Ascending aorta (tissue), 2 donors: ENCODE data around the gene DGCR2. TPM values are rescaled to one million over a fixed set of nuclear protein-coding genes. Genes with fewer than 3 reads are reported as not detected.

Experiments used
- DNase-seq, 2 donors: peaks; one replicate each; pipeline ENCODE4 v3.0.0-alpha.2; 2019; ENCODE audit warnings: low spot score in 2 of 2
- H3K27ac ChIP-seq, 2 donors: fragments of 200-600 bp; sonication (generic); one replicate each; pipeline ENCODE4 v1.5.1; 2016 to 2017; ENCODE audit warnings: mild to moderate bottlenecking in 1 of 2
- H3K27me3 ChIP-seq: fragments of 200-600 bp; sonication (generic); one replicate; pipeline ENCODE4 v1.5.1; 2017
- H3K36me3 ChIP-seq, 2 donors: fragments of 200-600 bp; sonication (generic); one replicate each; pipeline ENCODE4 v1.5.1; 2016
- H3K4me1 ChIP-seq, 2 donors: fragments of 200-600 bp; sonication (generic); one replicate each; pipeline ENCODE4 v1.5.1; 2016 to 2017; ENCODE audit warnings: mild to moderate bottlenecking in 1 of 2
- H3K4me3 ChIP-seq, 2 donors: fragments of 200-600 bp; sonication (generic); one replicate each; pipeline ENCODE4 v1.5.1; 2016 to 2017; ENCODE audit warnings: mild to moderate bottlenecking in 1 of 2
- H3K9me3 ChIP-seq, 2 donors: fragments of 200-600 bp; sonication (generic); one replicate each; pipeline ENCODE4 v1.5.1; 2016
- CTCF ChIP-seq, 3 experiments: fragments of 200-600 bp in 2 of 3; fragments of 450-650 bp in 1 of 3; sonication (generic) in 2 of 3; IDR thresholded peaks; one replicate each; pipeline ENCODE4 v1.5.1; 2016 to 2019; ENCODE audit warnings: antibody characterized with exemption in 3 of 3, mild to moderate bottlenecking in 1 of 3, moderate library complexity in 1 of 3
- intact Hi-C: fragments of 100-400 bp; cut with DNase I; formaldehyde crosslinking; loops from one replicate; pipeline ENCODE4 v1.15.1; 2023
- total RNA-seq: library from RNA; depleted of rRNA; stranded (reverse); fragments of >200 nt; gene quantifications from one replicate; pipeline ENCODE4 v1.1.0, GENCODE V29; 2016

DGCR2 gene
- total RNA-seq, 1 donor from 2014 or later: 34.7 TPM

- peaks cover 88 to 98% of the 10 kb centered on the region in 2 donors for H3K36me3 ChIP-seq
- H3K27me3 ChIP-seq: no peaks in the 10 kb centered on the region
- H3K4me3 ChIP-seq: no peak overlapping the region
- DNase-seq: no peak
- H3K27ac ChIP-seq: no peak overlapping the region
- H3K4me1 ChIP-seq: no peaks in the 10 kb centered on the region
- intact Hi-C loops: no loop called here
- no peak for TF ChIP-seq CTCF (IDR thresholded peaks at IDR 0.05)
- no peaks in the 10 kb centered on the region for H3K9me3 ChIP-seq
These were observed 14.7 kb upstream of the DGCR2 start for GRCh38 chr22:19136915-19137314.

- H3K9me3 ChIP-seq: no peaks in the 10 kb centered on the region
- intact Hi-C loops: no loop called here
- H3K27me3 ChIP-seq: no peaks in the 10 kb centered on the region
- H3K4me1 ChIP-seq: no peaks in the 10 kb centered on the region
- H3K27ac ChIP-seq: no peak overlapping the region
- no peak overlapping the region for H3K4me3 ChIP-seq
- peaks cover 69 to 82% of the 10 kb centered on the region in 2 donors for H3K36me3 ChIP-seq
- no peak for TF ChIP-seq CTCF (IDR thresholded peaks at IDR 0.05)
- DNase-seq: no peak
These were observed 12.7 kb upstream of the DGCR2 start for GRCh38 chr22:19134874-19135273.

GRCh38 chr22:19134176-19134831 lies 12.1 kb upstream of the DGCR2 start:
- Histone ChIP-seq H3K27ac (no peak overlapping the region), H3K36me3 (peaks cover 63 to 76% of the 10 kb centered on the region in 2 donors), H3K27me3 (no peaks in the 10 kb centered on the region), H3K4me3 (no peak overlapping the region), H3K9me3 (no peaks in the 10 kb centered on the region), H3K4me1 (no peaks in the 10 kb centered on the region)
- DNase-seq: no peak
- intact Hi-C loops: no loop called here
- TF ChIP-seq CTCF (IDR thresholded peaks at IDR 0.05): no peak

GRCh38 chr22:19133561-19133960 lies 11.3 kb upstream of the DGCR2 start:
- H3K4me1 ChIP-seq: no peaks in the 10 kb centered on the region
- intact Hi-C loops: no loop called here
- no peaks in the 10 kb centered on the region for H3K27me3 ChIP-seq
- H3K9me3 ChIP-seq: no peaks in the 10 kb centered on the region
- DNase-seq: no peak
- H3K4me3 ChIP-seq: no peak overlapping the region
- no peak overlapping the region for H3K27ac ChIP-seq
- peaks cover 56 to 69% of the 10 kb centered on the region in 2 donors for H3K36me3 ChIP-seq
- TF ChIP-seq CTCF (IDR thresholded peaks at IDR 0.05): no peak

- Histone ChIP-seq H3K27ac (no peak overlapping the region), H3K27me3 (no peaks in the 10 kb centered on the region), H3K4me1 (no peaks in the 10 kb centered on the region), H3K9me3 (no peaks in the 10 kb centered on the region), H3K4me3 (no peak overlapping the region), H3K36me3 (peaks cover 49 to 62% of the 10 kb centered on the region in 2 donors)
- intact Hi-C loops: no loop called here
- no peak for TF ChIP-seq CTCF (IDR thresholded peaks at IDR 0.05)
- DNase-seq: no peak
These were observed 10.6 kb upstream of the DGCR2 start for GRCh38 chr22:19132693-19133400.
